GM18870 (cell line): ENCODE results near the gene KMT2D.

Experiments used
- ATAC-seq: cut with Tn5 transposase; IDR thresholded peaks from one replicate; pipeline ENCODE4 v1.9.1; 2021; ENCODE audit warnings: moderate library complexity; ENCODE audit not compliant: unreplicated experiment

The KMT2D gene

GRCh38 chr12:49055092-49055491 is 5.5 kb downstream of the KMT2D start:
- ATAC-seq = no peak

- ATAC-seq = no peak
These were observed 6.1 kb downstream of the KMT2D start for GRCh38 chr12:49054524-49054923.

- ATAC-seq = no peak
These were observed 6.5 kb downstream of the KMT2D start for GRCh38 chr12:49054096-49054495.

GRCh38 chr12:49052451-49053208 is 8.0 kb downstream of the KMT2D start:
- no peak for ATAC-seq

- ATAC-seq = no peak
These were observed 8.7 kb downstream of the KMT2D start for GRCh38 chr12:49051777-49052438.

- no peak for ATAC-seq
These were observed 9.2 kb downstream of the KMT2D start for GRCh38 chr12:49051373-49051764.

- ATAC-seq = no peak
These were observed 9.9 kb downstream of the KMT2D start for GRCh38 chr12:49050507-49051372.

GRCh38 chr12:49049566-49050224 is 10.9 kb downstream of the KMT2D start:
- ATAC-seq = no peak

GRCh38 chr12:49048953-49049352 is 11.6 kb downstream of the KMT2D start:
- ATAC-seq = no peak

GRCh38 chr12:49046129-49046895 is 14.3 kb downstream of the KMT2D start:
- ATAC-seq = no peak

GRCh38 chr12:49044660-49045059 is 15.9 kb downstream of the KMT2D start:
- ATAC-seq = no peak

GRCh38 chr12:49043856-49044258 is 16.7 kb downstream of the KMT2D start:
- no peak for ATAC-seq

GRCh38 chr12:49043241-49043640 is 17.4 kb downstream of the KMT2D start:
- ATAC-seq = no peak

GRCh38 chr12:49041881-49042484 is 18.6 kb downstream of the KMT2D start:
- no peak for ATAC-seq

GRCh38 chr12:49041036-49041880 is 19.3 kb downstream of the KMT2D start:
- no peak for ATAC-seq

GRCh38 chr12:49040364-49040855 is 20.2 kb downstream of the KMT2D start:
- no peak for ATAC-seq

GRCh38 chr12:49039421-49040363 is 20.9 kb downstream of the KMT2D start:
- no peak for ATAC-seq
